Activated CD4-positive, alpha-beta T cell treated with anti-CD3 and anti-CD28 coated beads, Interleukin-10, Interleukin-2, amounts not matched to agents 100 ng/mL and 50 ng/mL, durations not matched to agents 16 hours and 8 hours (primary cell): Measurements from ENCODE around the gene CAPN12.

Source experiments
- DNase-seq: peaks from one replicate; pipeline ENCODE4 v3.0.0-alpha.2; 2020

The CAPN12 gene

GRCh38 chr19:38723990-38724854 is 20.1 kb downstream of the CAPN12 start:
- no peak for DNase-seq

GRCh38 chr19:38723606-38723965 is 20.7 kb downstream of the CAPN12 start:
- DNase-seq, result no peak

- no peak for DNase-seq
Measured at GRCh38 chr19:38722947-38723605, 21.2 kb downstream of the CAPN12 start.

- no peak for DNase-seq
Measured at GRCh38 chr19:38721979-38722773, 22.1 kb downstream of the CAPN12 start.

GRCh38 chr19:38721496-38721895 is 22.8 kb downstream of the CAPN12 start:
- no peak for DNase-seq

- DNase-seq, result no peak
Measured at GRCh38 chr19:38720559-38721236, 23.6 kb downstream of the CAPN12 start.

- DNase-seq, result no peak
Measured at GRCh38 chr19:38719761-38720558, 24.3 kb downstream of the CAPN12 start.

- no peak for DNase-seq
Measured at GRCh38 chr19:38718747-38719543, 25.3 kb downstream of the CAPN12 start.

- DNase-seq, result no peak
Measured at GRCh38 chr19:38717855-38718254, 26.4 kb downstream of the CAPN12 start.

- DNase-seq, result no peak
Measured at GRCh38 chr19:38717051-38717450, 27.2 kb downstream of the CAPN12 start.

GRCh38 chr19:38715555-38715954 is 28.7 kb downstream of the CAPN12 start:
- no peak for DNase-seq

- no peak for DNase-seq
Measured at GRCh38 chr19:38714354-38714778, 29.9 kb downstream of the CAPN12 start.

GRCh38 chr19:38713865-38714264 is 30.4 kb downstream of the CAPN12 start:
- no peak for DNase-seq

GRCh38 chr19:38713227-38713649 is 31.0 kb downstream of the CAPN12 start:
- no peak for DNase-seq

- DNase-seq, result no peak
Measured at GRCh38 chr19:38712161-38712748, 32.0 kb downstream of the CAPN12 start.

GRCh38 chr19:38711726-38712153 is 32.5 kb downstream of the CAPN12 start:
- no peak for DNase-seq

GRCh38 chr19:38710928-38711725 is 33.1 kb downstream of the CAPN12 start:
- DNase-seq, result no peak

- DNase-seq, result no peak
Measured at GRCh38 chr19:38710416-38710702, 33.9 kb downstream of the CAPN12 start.

GRCh38 chr19:38709671-38710415 is 34.4 kb downstream of the CAPN12 start:
- no peak for DNase-seq
